HepG2 (cell line): Measurements from ENCODE around the gene MYO9A. TPM values are rescaled to one million over a fixed set of nuclear protein-coding genes. Genes with fewer than 3 reads are reported as not detected.

Source experiments
- ATAC-seq: fragments of 200-7000 bp; cut with Tn5 transposase; 3 replicates; pipeline ENCODE4 v1.9.1; 2020; ENCODE audit warnings: mild to moderate bottlenecking, moderate library complexity
- BruUV-seq: library from RNA; stranded (reverse); fragments of 400-500 nt; replicated peaks from 2 replicates; lab custom pipeline; 2021; lab: Mats Ljungman, UMichigan
- CTCF ChIA-PET: fragments of 300-600 bp; formaldehyde crosslinking; extraction: SDS; loops from one replicate; lab custom pipeline; 2021; ENCODE audit warnings: low total read pairs, inconsistent platforms, low intra/inter-chr PET ratio; lab: Yijun Ruan, JAX
- POLR2A ChIA-PET: fragments of 350-600 bp; sonication (Branson Sonifier 250); formaldehyde crosslinking; loops from one replicate; lab custom pipeline; 2020; ENCODE audit warnings: antibody characterized with exemption, inconsistent platforms; lab: Yijun Ruan, JAX
- DNase-seq: peaks from one replicate; pipeline ENCODE4 v3.0.0-alpha.2; 2015; ENCODE audit warnings: low spot score
- FAIRE-seq: peaks from 3 replicates; lab custom pipeline; 2011; peaks lifted over from hg19 to GRCh38; lab: Jason Lieb, UNC
- H2AFZ ChIP-seq: one replicate; pipeline ENCODE4 v1.6.1; 2011; ENCODE audit warnings: low read length, inconsistent platforms
- H3K27ac ChIP-seq: fragments of 300-600 bp; 3 replicates; pipeline ENCODE4 v1.8.0; 2011; ENCODE audit warnings: mixed run types, mild to moderate bottlenecking, mixed read lengths, low read length, inconsistent platforms; ENCODE audit not compliant: insufficient read depth; ENCODE audit errors: extremely low read length
- H3K27me3 ChIP-seq, 2 experiments: fragments of 200-600 bp in 1 of 2; 2 replicates in 1 of 2; 3 replicates in 1 of 2; pipeline versions ENCODE4 v1.6.0 to v1.8.0; 2011; ENCODE audit warnings: low read length in 2 of 2, mild to moderate bottlenecking in 2 of 2, moderate library complexity in 2 of 2, inconsistent platforms in 1 of 2; ENCODE audit not compliant: insufficient read depth in 2 of 2, control insufficient read depth in 1 of 2
- H3K36me3 ChIP-seq, 2 experiments: fragments of 200-600 bp in 1 of 2; replicated peaks in 1 of 2; 2 replicates in 1 of 2; 3 replicates in 1 of 2; pipeline versions ENCODE4 v1.5.1 to v1.8.0; 2011; ENCODE audit warnings: low read length in 2 of 2, inconsistent platforms in 1 of 2; ENCODE audit not compliant: insufficient read depth in 2 of 2, control insufficient read depth in 1 of 2
- H3K4me1 ChIP-seq: 2 replicates; pipeline ENCODE4 v1.5.1; 2012; ENCODE audit warnings: low read length, inconsistent platforms; ENCODE audit not compliant: insufficient read depth
- H3K4me2 ChIP-seq: 2 replicates; pipeline ENCODE4 v1.6.0; 2011; ENCODE audit warnings: low read depth, low read length, inconsistent platforms
- H3K4me3 ChIP-seq, 3 experiments: fragments of 200-600 bp in 1 of 3; sonication (generic), shearing (Covaris generic) in 1 of 3; replicated peaks in 1 of 3; 2 replicates each; pipeline ENCODE4 v1.5.1; 2011 to 2016; ENCODE audit warnings: low read length in 3 of 3, inconsistent platforms in 2 of 3, low read depth in 2 of 3, mild to moderate bottlenecking in 2 of 3, control low read depth in 1 of 3, mixed read lengths in 1 of 3; ENCODE audit not compliant: insufficient read depth in 1 of 3
- H3K79me2 ChIP-seq: one replicate; pipeline ENCODE4 v1.6.1; 2011; ENCODE audit warnings: low read length, inconsistent platforms; ENCODE audit not compliant: insufficient read depth
- H3K9ac ChIP-seq: 2 replicates; pipeline ENCODE4 v1.6.0; 2011; ENCODE audit warnings: mild to moderate bottlenecking, low read depth, low read length, inconsistent platforms; ENCODE audit not compliant: insufficient read depth
- H3K9me3 ChIP-seq: 2 replicates; pipeline ENCODE4 v1.5.1; 2012; ENCODE audit warnings: mild to moderate bottlenecking, low read length
- H4K20me1 ChIP-seq: 2 replicates; pipeline ENCODE4 v1.6.0; 2011; ENCODE audit warnings: inconsistent platforms, mild to moderate bottlenecking, low read length, moderate library complexity; ENCODE audit not compliant: insufficient read depth
- CREB1 ChIP-seq, 2 experiments: fragments of 450-650 bp in 1 of 2; IDR thresholded peaks; 2 replicates each; pipeline ENCODE4 v1.6.1; 2016 to 2017; ENCODE audit warnings: control low read depth in 1 of 2, mild to moderate bottlenecking in 1 of 2, missing compliant biosample characterization in 1 of 2, missing genetic modification characterization in 1 of 2
- GATAD1 ChIP-seq: IDR thresholded peaks from 2 replicates; pipeline ENCODE4 v1.6.1; 2016; ENCODE audit warnings: missing genetic modification reagents, missing compliant biosample characterization
- KAT7 ChIP-seq: IDR thresholded peaks from 2 replicates; pipeline ENCODE4 v1.6.1; 2018; ENCODE audit warnings: borderline replicate concordance, missing compliant biosample characterization
- MIXL1 ChIP-seq: IDR thresholded peaks from 2 replicates; pipeline ENCODE4 v1.6.1; 2016
- SMC3 ChIP-seq: IDR thresholded peaks from 2 replicates; pipeline ENCODE4 v1.6.1; 2011; ENCODE audit warnings: low read length, improper control_type of control experiment
- ZBTB39 ChIP-seq: sonication (generic); formaldehyde crosslinking; IDR thresholded peaks from 2 replicates; pipeline ENCODE4 v1.5.0; 2020; ENCODE audit warnings: missing genetic modification reagents
- ZNF512B ChIP-seq: sonication (generic); formaldehyde crosslinking; IDR thresholded peaks from 2 replicates; pipeline ENCODE4 v1.5.1; 2020; ENCODE audit warnings: missing genetic modification reagents, mild to moderate bottlenecking, borderline replicate concordance
- ZNF530 ChIP-seq: sonication (generic); formaldehyde crosslinking; IDR thresholded peaks from 2 replicates; pipeline ENCODE4 v1.5.0; 2020; ENCODE audit warnings: low read depth, mild to moderate bottlenecking, missing genetic modification reagents
- ZNF713 ChIP-seq: sonication (generic); formaldehyde crosslinking; IDR thresholded peaks from 2 replicates; pipeline ENCODE4 v1.4.0; 2020; ENCODE audit warnings: mild to moderate bottlenecking, missing genetic modification reagents
- ZNF850 ChIP-seq: sonication (generic); formaldehyde crosslinking; conservative IDR thresholded peaks from 2 replicates; pipeline ENCODE4 v1.9.0; 2021; ENCODE audit warnings: mild to moderate bottlenecking, missing genetic modification reagents
- whole genome bisulfite sequencing: methylation state at CpG from one replicate; pipeline ENCODE4 v1.1.6; 2017; ENCODE audit warnings: low lambda C conversion rate; 5-methylcytosine and 5-hydroxymethylcytosine counted together
- in situ Hi-C: cut with HindIII; loops from 2 replicates; pipeline ENCODE4 v1.10.0; 2017; ENCODE audit warnings: low pct_unique_long_range_greater_than_20kb; ENCODE audit not compliant: extremely low pct_ligation_motif_present
- intact Hi-C: fragments of 100-400 bp; cut with micrococcal nuclease; formaldehyde crosslinking; loops from one replicate; pipeline ENCODE4 v1.10.0; 2022; ENCODE audit not compliant: unreplicated experiment
- polyA plus RNA-seq, 8 experiments: library from polyadenylated mRNA; depleted of rRNA in 3 of 8; stranded (reverse) in 7 of 8; unstranded in 1 of 8; fragments of >200 nt; fragmentation: Illumina TruSeq in 4 of 8; extraction: Trizol in 4 of 8; gene quantifications; 2 replicates each; pipeline versions ENCODE4 v1.2.1 to v1.2.3, GENCODE V29; 2011 to 2016; ENCODE audit warnings: low read depth in 4 of 8, missing spikeins in 1 of 8, mixed read lengths in 1 of 8; ENCODE audit not compliant: insufficient read depth in 1 of 8
- total RNA-seq, 5 experiments: library from RNA; depleted of rRNA; stranded (reverse); fragments of >200 nt; fragmentation: Illumina TruSeq; extraction: Trizol; gene quantifications; 2 replicates each; pipeline ENCODE4 v1.2.3, GENCODE V29; 2016; ENCODE audit warnings: low read depth in 1 of 5
- TF ChIP-seq, protein P1 (sequence below): sonication (generic); formaldehyde crosslinking; IDR thresholded peaks from 2 replicates; pipeline ENCODE4 v1.5.1; 2020; ENCODE audit warnings: missing genetic modification reagents, mild to moderate bottlenecking, borderline replicate concordance

Gene MYO9A
- total and polyA plus RNA-seq, 2 of the 13 experiments (the other 11 are each of a cell fraction or from before 2014, with no cell fraction given), result 4.8 to 15.3 TPM

DNA sequence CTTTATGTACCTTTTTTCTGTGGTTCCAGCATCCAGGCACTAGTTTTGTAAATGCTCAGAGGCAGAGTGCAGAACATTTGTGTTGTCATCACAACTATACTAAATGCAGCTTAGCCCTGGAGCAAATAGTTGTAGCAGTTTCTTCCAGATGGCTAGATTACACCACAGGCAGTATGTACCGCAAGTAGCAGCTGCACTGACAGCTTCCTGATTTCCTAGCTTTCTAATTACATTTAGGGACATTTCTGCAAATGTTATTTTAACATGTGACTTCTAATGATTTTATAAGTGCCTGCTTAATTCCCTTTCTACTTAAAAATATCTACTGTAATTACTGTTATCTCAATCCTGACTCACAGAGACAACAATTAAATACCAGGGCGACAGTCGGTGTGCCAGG is 201.1 kb downstream of the MYO9A start (continued):
- TF ChIP-seq ZBTB39 (CRISPR knock-in tag), result no peak
- TF ChIP-seq GATAD1 (CRISPR knock-in tag), result no peak

DNA sequence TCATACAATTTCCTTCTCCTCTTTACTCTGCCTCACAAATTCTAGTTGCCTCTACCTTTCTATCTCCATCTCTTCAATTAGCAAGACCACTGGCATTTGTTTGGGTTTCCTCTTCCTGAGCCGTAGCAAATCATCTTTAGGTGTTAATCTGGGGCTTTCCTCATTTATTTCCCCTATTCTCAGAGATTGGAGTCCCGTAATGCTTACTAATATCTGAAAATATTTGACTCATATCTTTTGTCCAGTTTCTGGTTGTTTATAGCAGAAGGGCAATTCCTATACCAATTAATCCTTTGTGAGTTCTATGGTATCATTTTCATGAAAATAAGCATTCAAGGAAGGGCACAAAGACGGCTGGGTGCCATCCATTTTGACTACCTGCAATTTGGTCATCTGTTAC is 203.9 kb downstream of the MYO9A start:
- no peaks in the 10 kb centered on the region for H3K36me3 ChIP-seq
- H3K4me1 ChIP-seq, result no peaks in the 10 kb centered on the region
- no TSS peak for BruUV-seq
- H3K4me2 ChIP-seq, result no peak overlapping the region
- H3K9ac ChIP-seq, result no peak overlapping the region
- H3K4me3 ChIP-seq, result no peak overlapping the region
- WGBS, result 95% methylated on average over 3 of the region's 3 CpGs
- no peak for FAIRE-seq
- POLR2A ChIA-PET, result no interaction called here
- TF ChIP-seq ZNF850 (CRISPR knock-in tag), result no peak
- TF ChIP-seq MIXL1 (CRISPR knock-in tag), result no peak
- no peak for TF ChIP-seq SMC3
- TF ChIP-seq ZNF512B (CRISPR knock-in tag), result no peak
- TF ChIP-seq KAT7 (CRISPR knock-in tag), result no peak
- no peak for TF ChIP-seq CREB1 (IDR thresholded peaks at IDR 0.05)
- TF ChIP-seq CREB1 (CRISPR knock-in tag; IDR thresholded peaks at IDR 0.05), result no peak
- no peak for TF ChIP-seq ZNF530 (CRISPR knock-in tag)
- no peak for TF ChIP-seq ZNF713 (CRISPR knock-in tag)
- TF ChIP-seq, protein P1, sequence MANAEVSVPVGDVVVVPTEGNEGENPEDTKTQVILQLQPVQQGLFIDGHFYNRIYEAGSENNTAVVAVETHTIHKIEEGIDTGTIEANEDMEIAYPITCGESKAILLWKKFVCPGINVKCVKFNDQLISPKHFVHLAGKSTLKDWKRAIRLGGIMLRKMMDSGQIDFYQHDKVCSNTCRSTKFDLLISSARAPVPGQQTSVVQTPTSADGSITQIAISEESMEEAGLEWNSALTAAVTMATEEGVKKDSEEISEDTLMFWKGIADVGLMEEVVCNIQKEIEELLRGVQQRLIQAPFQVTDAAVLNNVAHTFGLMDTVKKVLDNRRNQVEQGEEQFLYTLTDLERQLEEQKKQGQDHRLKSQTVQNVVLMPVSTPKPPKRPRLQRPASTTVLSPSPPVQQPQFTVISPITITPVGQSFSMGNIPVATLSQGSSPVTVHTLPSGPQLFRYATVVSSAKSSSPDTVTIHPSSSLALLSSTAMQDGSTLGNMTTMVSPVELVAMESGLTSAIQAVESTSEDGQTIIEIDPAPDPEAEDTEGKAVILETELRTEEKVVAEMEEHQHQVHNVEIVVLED (CRISPR knock-in tag), result no peak
- TF ChIP-seq, all 625 proteins: peak for 0
- intact Hi-C loops (no loop called here), in situ Hi-C loops (no loop called here)
- no peak for ATAC-seq
- H4K20me1 ChIP-seq, result no peaks in the 10 kb centered on the region
- CTCF ChIA-PET, result no interaction called here
- H2AFZ ChIP-seq, result no peak overlapping the region
- H3K27me3 ChIP-seq, result no peaks in the 10 kb centered on the region
- DNase-seq, result no peak
- no peak overlapping the region for H3K27ac ChIP-seq
- H3K9me3 ChIP-seq, result no peaks in the 10 kb centered on the region
- no peaks in the 10 kb centered on the region for H3K79me2 ChIP-seq
